ENCODE data around the gene PIK3CB. TPM values are rescaled to one million over a fixed set of nuclear protein-coding genes. Genes with fewer than 3 reads are reported as not detected.
"Not testable (repeated sequence)": the region's sequence is repeated elsewhere in the genome, so short reads cannot be mapped to it uniquely, and the experiment has no call there.

The PIK3CB gene
- total RNA-seq, 2 donors from 2014 or later, result 27.5 to 28.9 TPM

DNA sequence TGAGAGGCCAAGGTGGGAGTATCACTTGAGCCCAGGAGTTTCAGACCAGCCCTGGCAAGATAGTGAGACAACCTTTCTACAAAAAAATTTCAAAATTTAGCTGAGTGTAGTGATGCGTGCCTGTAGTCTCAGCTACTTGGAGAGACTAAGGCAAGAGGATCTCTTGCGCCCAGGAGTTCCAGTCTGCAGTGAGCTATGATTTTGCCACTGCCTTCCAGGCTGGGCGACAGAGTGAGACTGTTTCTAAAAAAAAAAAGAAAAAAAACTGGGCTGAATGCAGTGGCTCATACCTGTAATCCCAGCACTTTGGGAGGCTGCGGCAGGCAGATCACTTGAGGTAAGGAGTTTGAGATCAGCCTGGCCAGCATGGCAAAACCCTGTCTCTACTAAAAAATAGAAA, 14.0 kb upstream of the PIK3CB start:
- no peak for TF ChIP-seq POLR2AphosphoS5 (IDR thresholded peaks at IDR 0.05)
- TF ChIP-seq, protein P1, sequence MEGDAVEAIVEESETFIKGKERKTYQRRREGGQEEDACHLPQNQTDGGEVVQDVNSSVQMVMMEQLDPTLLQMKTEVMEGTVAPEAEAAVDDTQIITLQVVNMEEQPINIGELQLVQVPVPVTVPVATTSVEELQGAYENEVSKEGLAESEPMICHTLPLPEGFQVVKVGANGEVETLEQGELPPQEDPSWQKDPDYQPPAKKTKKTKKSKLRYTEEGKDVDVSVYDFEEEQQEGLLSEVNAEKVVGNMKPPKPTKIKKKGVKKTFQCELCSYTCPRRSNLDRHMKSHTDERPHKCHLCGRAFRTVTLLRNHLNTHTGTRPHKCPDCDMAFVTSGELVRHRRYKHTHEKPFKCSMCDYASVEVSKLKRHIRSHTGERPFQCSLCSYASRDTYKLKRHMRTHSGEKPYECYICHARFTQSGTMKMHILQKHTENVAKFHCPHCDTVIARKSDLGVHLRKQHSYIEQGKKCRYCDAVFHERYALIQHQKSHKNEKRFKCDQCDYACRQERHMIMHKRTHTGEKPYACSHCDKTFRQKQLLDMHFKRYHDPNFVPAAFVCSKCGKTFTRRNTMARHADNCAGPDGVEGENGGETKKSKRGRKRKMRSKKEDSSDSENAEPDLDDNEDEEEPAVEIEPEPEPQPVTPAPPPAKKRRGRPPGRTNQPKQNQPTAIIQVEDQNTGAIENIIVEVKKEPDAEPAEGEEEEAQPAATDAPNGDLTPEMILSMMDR (IDR thresholded peaks at IDR 0.05), result no peak
- TF ChIP-seq POLR2A (IDR thresholded peaks at IDR 0.05), result no peak
- H3K27me3 ChIP-seq (replicated peaks; ENCODE audit: insufficient read depth), result no peaks in the 10 kb centered on the region
- intact Hi-C loops (cut with DNase I), result no loop called here
- no peaks in the 10 kb centered on the region for H3K36me3 ChIP-seq
- no peak overlapping the region for H3K4me3 ChIP-seq
- DNase-seq (ENCODE audit: low spot score), result no peak
- no peaks in the 10 kb centered on the region for H3K4me1 ChIP-seq (replicated peaks)
- H3K27ac ChIP-seq, result no peak overlapping the region
- 85% methylated on average over 4 of the region's 4 CpGs for WGBS
- H3K9me3 ChIP-seq, result no peaks in the 10 kb centered on the region

DNA sequence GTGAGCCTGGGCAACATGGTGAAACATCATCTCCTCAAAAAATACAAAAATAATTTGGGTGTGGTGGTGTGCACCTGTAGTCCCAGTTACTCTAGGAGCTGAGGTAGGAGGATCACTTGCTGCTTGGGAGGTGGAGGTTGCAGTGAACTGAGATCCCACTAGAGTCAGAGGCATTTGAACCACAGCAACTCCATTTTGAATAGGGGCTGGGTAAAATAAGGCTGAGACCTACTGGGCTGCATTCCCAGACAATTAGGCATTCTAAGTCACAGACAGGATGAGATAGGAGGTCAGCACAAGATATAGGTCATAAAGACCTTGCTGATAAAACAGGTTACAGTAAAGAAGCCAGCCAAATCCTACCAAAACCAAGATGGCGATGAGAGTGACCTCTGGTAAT, 12.1 kb upstream of the PIK3CB start:
- intact Hi-C loops (cut with DNase I); H3K27me3 ChIP-seq (replicated peaks; ENCODE audit: insufficient read depth); H3K4me3 ChIP-seq; H3K9me3 ChIP-seq; DNase-seq (ENCODE audit: low spot score); H3K36me3 ChIP-seq; H3K4me1 ChIP-seq (replicated peaks); H3K27ac ChIP-seq: not testable (repeated sequence)
- 100% methylated on average over 1 of the region's 1 CpG for WGBS

- no peak overlapping the region for H3K27ac ChIP-seq
- H3K4me1 ChIP-seq (replicated peaks), result no peaks in the 10 kb centered on the region
- intact Hi-C loops (cut with DNase I), result no loop called here
- no peaks in the 10 kb centered on the region for H3K36me3 ChIP-seq
- no peak for DNase-seq (ENCODE audit: low spot score)
- no peak overlapping the region for H3K4me3 ChIP-seq
- TF ChIP-seq POLR2A (IDR thresholded peaks at IDR 0.05) (no peak), POLR2AphosphoS5 (IDR thresholded peaks at IDR 0.05) (no peak)
- TF ChIP-seq, protein P1 (IDR thresholded peaks at IDR 0.05), result no peak
- no peaks in the 10 kb centered on the region for H3K9me3 ChIP-seq
- H3K27me3 ChIP-seq (replicated peaks; ENCODE audit: insufficient read depth), result no peaks in the 10 kb centered on the region
- 67% methylated on average over 10 of the region's 10 CpGs for WGBS
Observed at GRCh38 chr3:138846262-138846791, 11.6 kb upstream of the PIK3CB start.

DNA sequence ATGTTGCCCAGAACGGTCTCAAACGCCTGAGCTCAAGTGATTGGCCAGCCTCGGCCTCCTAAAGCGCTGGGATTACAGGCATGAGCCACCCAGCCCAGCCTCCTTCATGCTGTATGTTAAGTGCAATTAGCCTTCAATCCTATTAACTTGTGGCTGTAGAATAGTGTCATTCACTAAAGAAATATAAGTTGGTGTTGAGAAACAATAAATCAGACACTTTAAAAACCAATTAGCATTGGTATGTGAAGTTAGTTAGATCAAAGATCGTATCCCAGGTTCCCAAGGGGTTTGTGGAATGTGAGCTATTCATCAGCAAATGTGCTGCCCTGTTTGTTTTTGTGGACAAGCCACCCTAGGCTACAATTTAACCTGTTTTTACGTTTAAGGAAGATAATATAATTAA, 11.0 kb upstream of the PIK3CB start:
- DNase-seq (ENCODE audit: low spot score), result no peak
- 70% methylated on average over 6 of the region's 6 CpGs for WGBS
- no peaks in the 10 kb centered on the region for H3K27me3 ChIP-seq (replicated peaks; ENCODE audit: insufficient read depth)
- no peak overlapping the region for H3K27ac ChIP-seq
- no peak for TF ChIP-seq POLR2A (IDR thresholded peaks at IDR 0.05)
- TF ChIP-seq, protein P1 (IDR thresholded peaks at IDR 0.05), result no peak
- TF ChIP-seq POLR2AphosphoS5 (IDR thresholded peaks at IDR 0.05), result no peak
- intact Hi-C loops (cut with DNase I), result no loop called here
- H3K4me1 ChIP-seq (replicated peaks), result no peaks in the 10 kb centered on the region
- no peaks in the 10 kb centered on the region for H3K9me3 ChIP-seq
- no peaks in the 10 kb centered on the region for H3K36me3 ChIP-seq
- no peak overlapping the region for H3K4me3 ChIP-seq

DNA sequence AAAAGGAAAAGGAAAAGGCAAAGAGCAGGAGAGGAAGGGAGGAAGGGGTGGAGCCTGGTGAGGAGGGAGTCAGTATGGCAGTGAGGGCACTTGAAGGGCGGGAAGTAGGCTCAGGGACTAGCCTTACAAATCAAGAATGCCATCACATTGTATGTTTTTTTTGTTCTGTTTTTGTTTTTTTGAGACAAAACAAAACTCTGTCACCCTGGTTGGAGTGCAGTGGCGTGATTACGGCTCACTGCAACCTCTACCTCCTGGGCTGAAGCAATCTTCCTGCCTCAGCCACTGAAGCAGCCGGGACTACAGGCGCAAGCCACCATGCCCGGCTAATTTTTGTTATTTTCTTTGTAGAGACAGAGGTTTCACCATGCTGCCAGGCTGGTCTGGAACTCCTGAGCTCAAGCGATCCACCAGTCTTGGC, 10.5 kb upstream of the PIK3CB start:
- H3K27me3 ChIP-seq (replicated peaks; ENCODE audit: insufficient read depth), result no peaks in the 10 kb centered on the region
- 76% methylated on average over 7 of the region's 7 CpGs for WGBS
- no peaks in the 10 kb centered on the region for H3K9me3 ChIP-seq
- no peak overlapping the region for H3K27ac ChIP-seq
- H3K4me1 ChIP-seq (replicated peaks), result no peaks in the 10 kb centered on the region
- no peaks in the 10 kb centered on the region for H3K36me3 ChIP-seq
- no peak for DNase-seq (ENCODE audit: low spot score)
- no peak overlapping the region for H3K4me3 ChIP-seq
- no peak for TF ChIP-seq POLR2A (IDR thresholded peaks at IDR 0.05)
- TF ChIP-seq POLR2AphosphoS5 (IDR thresholded peaks at IDR 0.05), result no peak
- TF ChIP-seq, protein P1 (IDR thresholded peaks at IDR 0.05), result no peak
- intact Hi-C loops (cut with DNase I), result no loop called here

Measured in prostate gland (tissue), 2 donors.